ENCODE results near the gene HBM.
"Not testable (repeated sequence)": the region's sequence is repeated elsewhere in the genome, so short reads cannot be mapped to it uniquely, and the experiment has no call there.

HBM gene

GRCh38 chr16:153129-153521 lies 12.7 kb upstream of the HBM start:
- H3K27ac ChIP-seq (ENCODE audit: extremely low read depth, low read depth, low read length); H3K9me3 ChIP-seq (ENCODE audit: control insufficient read depth, insufficient read depth, low read depth, low read length); H3K36me3 ChIP-seq (ENCODE audit: control insufficient read depth in 2 of 2, insufficient read depth in 1 of 2, low read length in 2 of 2); H3K4me1 ChIP-seq (ENCODE audit: control insufficient read depth, insufficient read depth, low read length); POLR2A ChIA-PET; H3K4me3 ChIP-seq (ENCODE audit: low read depth, low read length): not testable (repeated sequence)
- CTCF ChIA-PET: interaction anchor here (0.7 kb wide), 1 partner anchor 183 kb away, joined by 3 read pairs; no protein-coding TSS in a partner anchor
- TF ChIP-seq ZBTB11 (tag by site-specific recombination; conservative IDR thresholded peaks at IDR 0.05; ENCODE audit: low read depth): 0 out of 2 replicates have a peak, but pooled peaks have one; percentile 40

- H3K4me1 ChIP-seq (ENCODE audit: control insufficient read depth, insufficient read depth, low read length); H3K27ac ChIP-seq (ENCODE audit: extremely low read depth, low read depth, low read length); H3K36me3 ChIP-seq (ENCODE audit: control insufficient read depth in 2 of 2, insufficient read depth in 1 of 2, low read length in 2 of 2); H3K4me3 ChIP-seq (ENCODE audit: low read depth, low read length); H3K9me3 ChIP-seq (ENCODE audit: control insufficient read depth, insufficient read depth, low read depth, low read length); CTCF ChIA-PET: not testable (repeated sequence)
- POLR2A ChIA-PET: interaction anchor here (0.7 kb wide), 1 partner anchor 100 kb away, joined by 4 read pairs; the partner anchor contains the start of genes POLR3K and SNRNP25
These were observed 12.1 kb upstream of the HBM start for GRCh38 chr16:153550-154216.

DNA sequence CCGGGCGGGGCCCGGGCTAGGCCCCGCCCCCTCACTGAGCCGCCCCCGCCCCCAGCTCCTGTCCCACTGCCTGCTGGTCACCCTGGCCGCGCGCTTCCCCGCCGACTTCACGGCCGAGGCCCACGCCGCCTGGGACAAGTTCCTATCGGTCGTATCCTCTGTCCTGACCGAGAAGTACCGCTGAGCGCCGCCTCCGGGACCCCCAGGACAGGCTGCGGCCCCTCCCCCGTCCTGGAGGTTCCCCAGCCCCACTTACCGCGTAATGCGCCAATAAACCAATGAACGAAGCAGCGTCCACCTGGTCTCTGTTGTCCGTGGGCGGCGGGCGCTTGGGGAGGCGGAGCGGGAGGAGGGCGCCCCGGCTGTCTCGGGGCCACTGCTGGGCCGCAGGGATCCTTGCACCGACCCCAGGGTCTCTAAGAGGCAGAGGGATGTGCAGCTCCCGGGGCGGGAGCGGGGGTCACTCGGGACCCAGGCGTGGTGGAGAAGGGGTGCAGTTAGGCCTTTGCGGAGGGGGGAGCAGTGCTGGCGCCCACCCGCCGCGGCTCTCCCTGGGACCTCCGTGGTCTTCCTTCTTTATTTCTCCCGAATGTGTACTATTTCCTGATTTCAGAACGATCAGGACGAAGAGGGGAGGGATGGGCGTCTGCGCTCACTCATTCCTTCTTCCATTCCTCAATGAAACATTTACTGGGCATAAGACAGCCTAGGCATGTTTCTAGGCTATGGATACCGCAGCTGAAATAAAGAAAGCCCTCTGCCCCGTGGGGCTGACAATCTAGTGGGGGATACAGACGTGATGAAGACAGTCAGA lies 11.4 kb upstream of the HBM start:
- POLR2A ChIA-PET: interaction anchor here (0.6 to 0.7 kb wide), 2 partner anchors 101 to 1225 kb away, joined by 4 read pairs; partner anchors contain the start of genes POLR3K and SNRNP25
- peak overlapping the region; percentile 36 for H3K4me3 ChIP-seq (ENCODE audit: low read depth, low read length)
- CTCF ChIA-PET: no interaction called here
- H3K36me3 ChIP-seq (ENCODE audit: control insufficient read depth in 2 of 2, insufficient read depth in 1 of 2, low read length in 2 of 2): no peaks in the 10 kb centered on the region
- H3K4me1 ChIP-seq (ENCODE audit: control insufficient read depth, insufficient read depth, low read length): no peaks in the 10 kb centered on the region
- H3K9me3 ChIP-seq (ENCODE audit: control insufficient read depth, insufficient read depth, low read depth, low read length): no peaks in the 10 kb centered on the region
- H3K27ac ChIP-seq (ENCODE audit: extremely low read depth, low read depth, low read length): peak overlapping the region; percentile 34; the same call in 1 of the 2 replicates
- TF ChIP-seq GLIS1 (tag by site-specific recombination; IDR thresholded peaks at IDR 0.05) (peak; percentile 94), ZBTB20 (tag by site-specific recombination; IDR thresholded peaks at IDR 0.05) (peak; percentile 38; the same call in 1 of the 2 replicates), ZNF777 (tag by site-specific recombination; IDR thresholded peaks at IDR 0.05; ENCODE audit: borderline replicate concordance) (peak; percentile 41; the same call in 1 of the 2 replicates), ZNF2 (tag by site-specific recombination; IDR thresholded peaks at IDR 0.05) (0 out of 2 replicates have a peak, but pooled peaks have one; percentile 27), GLI4 (tag by site-specific recombination; IDR thresholded peaks at IDR 0.05) (0 out of 2 replicates have a peak, but pooled peaks have one; percentile 38), ZNF629 (tag by site-specific recombination; IDR thresholded peaks at IDR 0.05) (peak; percentile 41; the same call in 1 of the 2 replicates), ZNF654 (tag by site-specific recombination; IDR thresholded peaks at IDR 0.05; ENCODE audit: low read depth) (no peak), ZNF19 (tag by site-specific recombination; IDR thresholded peaks at IDR 0.05; ENCODE audit: low read depth) (no peak), KLF17 (tag by site-specific recombination; IDR thresholded peaks at IDR 0.05) (peak; percentile 76; the same call in 1 of the 2 replicates), ZNF596 (tag by site-specific recombination; IDR thresholded peaks at IDR 0.05) (no peak), EGR2 (tag by site-specific recombination; IDR thresholded peaks at IDR 0.05; ENCODE audit: low read depth) (peak; percentile 80), ZNF274 (IDR thresholded peaks at IDR 0.05; ENCODE audit: low read length) (no peak), ZNF274 (tag by site-specific recombination; IDR thresholded peaks at IDR 0.05; ENCODE audit: borderline replicate concordance) (no peak), ZNF335 (tag by site-specific recombination; conservative IDR thresholded peaks at IDR 0.05) (peak; percentile 79)
- TF ChIP-seq, protein P1, sequence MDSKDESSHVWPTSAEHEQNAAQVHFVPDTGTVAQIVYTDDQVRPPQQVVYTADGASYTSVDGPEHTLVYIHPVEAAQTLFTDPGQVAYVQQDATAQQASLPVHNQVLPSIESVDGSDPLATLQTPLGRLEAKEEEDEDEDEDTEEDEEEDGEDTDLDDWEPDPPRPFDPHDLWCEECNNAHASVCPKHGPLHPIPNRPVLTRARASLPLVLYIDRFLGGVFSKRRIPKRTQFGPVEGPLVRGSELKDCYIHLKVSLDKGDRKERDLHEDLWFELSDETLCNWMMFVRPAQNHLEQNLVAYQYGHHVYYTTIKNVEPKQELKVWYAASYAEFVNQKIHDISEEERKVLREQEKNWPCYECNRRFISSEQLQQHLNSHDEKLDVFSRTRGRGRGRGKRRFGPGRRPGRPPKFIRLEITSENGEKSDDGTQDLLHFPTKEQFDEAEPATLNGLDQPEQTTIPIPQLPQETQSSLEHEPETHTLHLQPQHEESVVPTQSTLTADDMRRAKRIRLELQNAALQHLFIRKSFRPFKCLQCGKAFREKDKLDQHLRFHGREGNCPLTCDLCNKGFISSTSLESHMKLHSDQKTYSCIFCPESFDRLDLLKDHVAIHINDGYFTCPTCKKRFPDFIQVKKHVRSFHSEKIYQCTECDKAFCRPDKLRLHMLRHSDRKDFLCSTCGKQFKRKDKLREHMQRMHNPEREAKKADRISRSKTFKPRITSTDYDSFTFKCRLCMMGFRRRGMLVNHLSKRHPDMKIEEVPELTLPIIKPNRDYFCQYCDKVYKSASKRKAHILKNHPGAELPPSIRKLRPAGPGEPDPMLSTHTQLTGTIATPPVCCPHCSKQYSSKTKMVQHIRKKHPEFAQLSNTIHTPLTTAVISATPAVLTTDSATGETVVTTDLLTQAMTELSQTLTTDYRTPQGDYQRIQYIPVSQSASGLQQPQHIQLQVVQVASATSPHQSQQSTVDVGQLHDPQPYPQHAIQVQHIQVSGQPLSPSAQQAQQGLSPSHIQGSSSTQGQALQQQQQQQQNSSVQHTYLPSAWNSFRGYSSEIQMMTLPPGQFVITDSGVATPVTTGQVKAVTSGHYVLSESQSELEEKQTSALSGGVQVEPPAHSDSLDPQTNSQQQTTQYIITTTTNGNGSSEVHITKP (tag by site-specific recombination; IDR thresholded peaks at IDR 0.05): peak; percentile 51; the same call in 1 of the 2 replicates
- TF ChIP-seq, protein P2, sequence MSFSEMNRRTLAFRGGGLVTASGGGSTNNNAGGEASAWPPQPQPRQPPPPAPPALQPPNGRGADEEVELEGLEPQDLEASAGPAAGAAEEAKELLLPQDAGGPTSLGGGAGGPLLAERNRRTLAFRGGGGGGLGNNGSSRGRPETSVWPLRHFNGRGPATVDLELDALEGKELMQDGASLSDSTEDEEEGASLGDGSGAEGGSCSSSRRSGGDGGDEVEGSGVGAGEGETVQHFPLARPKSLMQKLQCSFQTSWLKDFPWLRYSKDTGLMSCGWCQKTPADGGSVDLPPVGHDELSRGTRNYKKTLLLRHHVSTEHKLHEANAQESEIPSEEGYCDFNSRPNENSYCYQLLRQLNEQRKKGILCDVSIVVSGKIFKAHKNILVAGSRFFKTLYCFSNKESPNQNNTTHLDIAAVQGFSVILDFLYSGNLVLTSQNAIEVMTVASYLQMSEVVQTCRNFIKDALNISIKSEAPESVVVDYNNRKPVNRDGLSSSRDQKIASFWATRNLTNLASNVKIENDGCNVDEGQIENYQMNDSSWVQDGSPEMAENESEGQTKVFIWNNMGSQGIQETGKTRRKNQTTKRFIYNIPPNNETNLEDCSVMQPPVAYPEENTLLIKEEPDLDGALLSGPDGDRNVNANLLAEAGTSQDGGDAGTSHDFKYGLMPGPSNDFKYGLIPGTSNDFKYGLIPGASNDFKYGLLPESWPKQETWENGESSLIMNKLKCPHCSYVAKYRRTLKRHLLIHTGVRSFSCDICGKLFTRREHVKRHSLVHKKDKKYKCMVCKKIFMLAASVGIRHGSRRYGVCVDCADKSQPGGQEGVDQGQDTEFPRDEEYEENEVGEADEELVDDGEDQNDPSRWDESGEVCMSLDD (tag by site-specific recombination; IDR thresholded peaks at IDR 0.05): 0 out of 2 replicates have a peak, but pooled peaks have one; percentile 30

Data from HEK293 (cell line).